ENCODE measurements around the gene COPS8.

DNA sequence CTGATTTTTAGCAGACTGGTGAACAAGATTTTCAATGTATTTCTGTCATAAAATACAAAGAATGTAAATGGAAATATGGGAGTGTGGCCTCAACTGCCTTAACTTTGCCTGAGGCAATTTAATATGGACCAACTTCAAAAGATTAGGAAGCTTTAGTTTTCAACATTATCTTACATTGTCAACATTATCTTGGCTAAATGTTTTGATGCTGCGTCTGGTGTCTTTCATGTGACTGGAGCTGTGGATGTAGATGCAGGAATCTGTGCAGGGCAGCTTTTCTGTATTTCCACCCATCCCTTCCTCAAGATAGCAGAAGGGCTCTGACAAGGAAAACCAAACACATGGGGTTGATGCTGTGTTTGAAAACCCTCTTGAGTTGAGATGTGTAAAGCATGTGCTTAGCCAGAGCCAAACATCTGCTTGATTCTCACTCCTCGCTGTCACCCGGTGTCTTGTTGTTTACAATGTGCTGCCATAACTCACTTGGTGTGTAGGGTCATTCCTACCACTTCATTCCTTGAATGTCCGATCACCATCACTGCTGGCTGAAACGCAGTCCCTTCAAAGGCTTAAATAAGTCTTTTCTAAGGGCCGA is 33.0 kb downstream of the COPS8 start:
- TF ChIP-seq, protein P1, sequence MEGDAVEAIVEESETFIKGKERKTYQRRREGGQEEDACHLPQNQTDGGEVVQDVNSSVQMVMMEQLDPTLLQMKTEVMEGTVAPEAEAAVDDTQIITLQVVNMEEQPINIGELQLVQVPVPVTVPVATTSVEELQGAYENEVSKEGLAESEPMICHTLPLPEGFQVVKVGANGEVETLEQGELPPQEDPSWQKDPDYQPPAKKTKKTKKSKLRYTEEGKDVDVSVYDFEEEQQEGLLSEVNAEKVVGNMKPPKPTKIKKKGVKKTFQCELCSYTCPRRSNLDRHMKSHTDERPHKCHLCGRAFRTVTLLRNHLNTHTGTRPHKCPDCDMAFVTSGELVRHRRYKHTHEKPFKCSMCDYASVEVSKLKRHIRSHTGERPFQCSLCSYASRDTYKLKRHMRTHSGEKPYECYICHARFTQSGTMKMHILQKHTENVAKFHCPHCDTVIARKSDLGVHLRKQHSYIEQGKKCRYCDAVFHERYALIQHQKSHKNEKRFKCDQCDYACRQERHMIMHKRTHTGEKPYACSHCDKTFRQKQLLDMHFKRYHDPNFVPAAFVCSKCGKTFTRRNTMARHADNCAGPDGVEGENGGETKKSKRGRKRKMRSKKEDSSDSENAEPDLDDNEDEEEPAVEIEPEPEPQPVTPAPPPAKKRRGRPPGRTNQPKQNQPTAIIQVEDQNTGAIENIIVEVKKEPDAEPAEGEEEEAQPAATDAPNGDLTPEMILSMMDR (IDR thresholded peaks at IDR 0.05; ENCODE audit: control extremely low read depth in 1 of 3, insufficient read depth in 1 of 3, low read depth in 1 of 3, low read length in 3 of 3): no peak
- TF ChIP-seq SP1 (IDR thresholded peaks at IDR 0.05; ENCODE audit: low read depth, low read length) (no peak), KDM4A (IDR thresholded peaks at IDR 0.05; ENCODE audit: low read depth, low read length, severe bottlenecking) (no peak), JUN (IDR thresholded peaks at IDR 0.05; ENCODE audit: low read depth, low read length) (no peak), KDM1A (IDR thresholded peaks at IDR 0.05; ENCODE audit: borderline replicate concordance, low read length) (no peak), POLR2A (IDR thresholded peaks at IDR 0.05; ENCODE audit: control extremely low read depth in 1 of 2, low read depth in 2 of 2, low read length in 2 of 2) (no peak)
- TF ChIP-seq, protein P2, sequence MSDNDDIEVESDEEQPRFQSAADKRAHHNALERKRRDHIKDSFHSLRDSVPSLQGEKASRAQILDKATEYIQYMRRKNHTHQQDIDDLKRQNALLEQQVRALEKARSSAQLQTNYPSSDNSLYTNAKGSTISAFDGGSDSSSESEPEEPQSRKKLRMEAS (IDR thresholded peaks at IDR 0.05): no peak

Measured in H1 (cell line).